Measurements from ENCODE around the gene SS18L1. TPM values are rescaled to one million over a fixed set of nuclear protein-coding genes. Genes with fewer than 3 reads are reported as not detected.

Gene SS18L1
- total RNA-seq, 2 donors from 2014 or later: 7.6 to 7.7 TPM

DNA sequence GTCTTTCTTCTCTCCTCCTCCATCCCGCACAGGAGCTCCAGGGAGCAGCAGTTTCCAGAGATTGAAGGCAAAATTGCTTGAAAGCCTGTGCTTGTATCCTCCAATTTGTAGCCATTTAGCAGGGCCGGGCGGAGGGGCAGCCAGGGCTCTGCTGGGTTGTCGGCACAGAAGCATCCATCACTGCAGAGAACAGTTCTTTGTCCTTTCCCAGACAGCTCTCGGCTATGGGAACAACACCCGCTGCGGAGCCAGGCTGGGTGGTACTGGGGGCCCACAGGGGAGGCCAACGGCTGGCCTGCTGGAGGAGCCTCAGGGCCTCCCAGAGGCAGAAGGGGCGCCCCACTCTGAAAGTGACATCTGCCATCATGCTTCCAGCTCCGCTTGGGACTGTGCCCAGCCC lies 68.7 kb downstream of the SS18L1 start:
- ATAC-seq (no peak), DNase-seq (no peak)
- intact Hi-C loops (cut with DNase I): no loop called here

DNA sequence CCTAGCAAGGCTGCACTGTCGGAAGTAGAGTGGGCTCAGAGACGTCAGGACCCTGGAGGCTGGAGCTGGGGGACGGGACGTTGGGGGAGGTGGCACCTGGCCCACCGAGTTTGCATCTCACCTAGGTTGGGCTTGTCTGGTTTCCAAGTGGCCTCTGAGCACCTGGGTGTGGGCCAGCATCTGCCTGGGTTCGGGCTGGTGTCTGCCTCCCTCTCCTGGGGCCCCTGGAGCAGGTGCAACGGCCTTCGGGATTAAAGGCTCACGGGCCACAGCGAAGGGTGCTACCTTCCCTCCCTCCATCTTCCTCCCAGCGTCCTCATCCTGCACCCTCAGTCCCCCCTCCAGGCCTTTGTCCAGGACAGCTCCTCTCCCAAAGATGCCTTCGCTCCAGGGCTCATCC lies 70.5 kb downstream of the SS18L1 start:
- intact Hi-C loops (cut with DNase I): no loop called here
- no peak for DNase-seq
- no peak for ATAC-seq

DNA sequence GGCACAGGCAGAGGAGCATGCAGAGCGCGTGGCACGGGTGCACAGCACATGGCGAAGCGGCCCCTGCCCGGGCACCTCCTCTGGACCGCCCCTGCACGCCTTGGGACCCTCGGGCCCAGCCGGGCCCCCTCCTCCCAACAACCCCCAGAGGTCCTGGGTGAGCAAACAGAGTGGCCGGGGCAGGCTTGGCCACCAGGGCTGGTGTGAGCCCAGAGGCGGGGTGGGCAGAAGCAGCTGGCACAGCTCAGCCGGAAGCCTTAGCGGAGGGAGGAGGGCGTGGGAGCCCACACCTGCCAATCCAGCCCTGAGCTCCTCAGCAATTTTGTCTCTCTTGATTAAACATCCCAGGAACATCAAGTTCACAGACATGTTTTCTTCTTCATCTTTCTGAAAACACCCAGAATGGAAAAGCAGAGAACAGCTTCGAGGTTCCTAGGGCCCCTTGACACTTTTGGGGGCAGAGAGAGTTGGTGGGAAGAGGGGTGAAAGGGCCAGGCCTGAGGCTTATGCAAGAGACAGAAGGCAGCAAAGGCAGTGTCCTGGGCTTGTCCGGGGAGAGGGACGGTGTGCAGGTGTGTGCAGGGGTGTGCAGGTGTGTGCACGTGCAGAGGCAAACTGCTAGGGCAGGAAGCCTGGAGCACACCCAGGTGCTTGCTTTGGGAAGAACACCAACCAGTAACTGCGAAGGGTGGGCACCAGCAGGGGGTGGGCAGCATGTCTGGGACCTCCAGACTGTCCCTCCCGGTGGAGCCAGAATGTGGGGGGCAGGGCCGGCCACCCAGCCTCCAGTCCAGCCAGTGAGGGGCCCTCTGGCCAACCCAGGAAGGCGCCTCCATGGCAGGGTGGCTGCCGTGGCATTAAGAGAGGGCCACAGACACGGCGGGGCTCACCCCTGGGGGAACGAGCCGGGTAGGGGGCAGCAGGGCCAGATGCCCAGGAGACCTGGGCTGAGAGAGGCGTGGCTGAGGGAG lies 71.7 kb downstream of the SS18L1 start:
- intact Hi-C loops (cut with DNase I): no loop called here
- ATAC-seq: no peak
- no peak for DNase-seq

DNA sequence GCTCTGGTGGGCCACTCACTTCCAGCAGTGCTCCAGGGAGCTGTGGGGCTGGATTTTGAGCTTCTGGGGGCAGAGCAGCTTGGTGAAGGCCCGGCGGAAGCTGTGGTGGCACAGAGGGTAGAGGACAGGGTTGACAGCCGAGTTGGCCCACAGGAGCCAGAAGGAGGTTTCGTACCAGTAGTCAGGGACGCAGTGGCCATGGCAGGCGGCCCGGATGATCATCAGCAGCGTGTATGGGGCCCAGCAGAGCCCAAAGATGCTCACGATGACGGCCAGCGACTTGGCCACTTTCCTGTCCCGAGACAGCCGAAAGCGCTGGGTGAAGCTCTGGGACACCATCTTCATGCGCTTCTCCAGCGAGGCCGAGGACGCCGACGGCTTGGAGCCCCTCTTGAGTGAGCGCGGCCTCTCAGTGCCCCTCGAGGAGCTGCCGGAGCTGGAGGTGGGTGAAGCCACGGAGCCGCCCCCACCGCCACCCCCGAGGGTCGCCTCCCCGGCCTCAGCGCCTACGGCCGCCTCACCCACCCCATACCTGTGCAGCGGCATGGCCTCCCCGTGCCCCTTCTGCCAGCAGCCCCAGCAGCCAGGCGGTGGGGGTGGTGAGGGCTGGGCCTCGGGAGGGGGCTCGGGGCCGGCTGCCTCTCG lies 72.5 kb downstream of the SS18L1 start:
- DNase-seq (no peak), ATAC-seq (no peak)
- intact Hi-C loops (cut with DNase I): no loop called here

DNA sequence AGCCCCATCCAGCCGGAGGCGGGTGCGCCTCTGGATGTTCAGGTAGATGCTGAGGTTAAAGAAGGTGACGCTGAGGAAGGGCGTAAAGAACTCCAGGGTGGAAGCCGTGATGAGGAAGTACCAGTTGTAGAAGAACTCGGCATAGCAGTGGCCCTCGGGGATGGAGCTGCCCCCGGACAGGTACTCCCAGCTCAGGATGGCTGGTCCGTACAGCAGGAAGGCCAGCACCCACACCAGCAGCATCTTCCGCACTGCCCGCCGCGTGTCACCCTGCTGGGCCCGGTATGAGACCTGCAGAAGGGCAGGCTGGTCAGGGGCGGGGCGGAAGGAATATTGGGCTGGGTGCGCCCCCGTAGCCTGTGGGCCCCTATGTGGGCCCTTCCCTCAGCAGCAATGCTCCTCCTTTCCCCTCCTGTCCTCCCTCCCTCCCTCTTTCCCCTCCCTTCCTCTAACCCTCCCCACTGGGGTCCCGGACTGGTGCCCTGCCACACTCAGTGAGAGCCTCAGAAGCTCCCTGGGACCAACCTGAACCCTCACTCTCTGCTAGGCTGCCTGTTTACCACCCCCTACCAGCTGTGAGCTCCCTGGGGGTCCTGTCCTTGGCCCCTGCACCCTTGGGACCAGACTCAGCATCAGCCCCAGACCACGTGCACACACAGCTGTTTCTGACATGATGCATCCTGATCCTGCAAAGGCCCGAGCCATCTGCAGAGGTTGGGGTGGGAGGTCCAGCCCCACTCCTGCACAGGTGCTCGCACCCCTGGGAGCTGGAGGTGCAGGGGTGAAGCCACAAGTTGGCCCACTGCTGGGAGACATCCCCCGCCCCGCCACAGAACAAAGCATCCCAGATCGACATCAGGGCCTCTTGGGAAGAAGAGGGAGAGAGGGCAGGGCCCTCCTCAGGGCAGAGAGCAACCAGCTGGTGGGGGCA lies 73.3 kb downstream of the SS18L1 start:
- ATAC-seq (no peak), DNase-seq (no peak)
- intact Hi-C loops (cut with DNase I): no loop called here

DNA sequence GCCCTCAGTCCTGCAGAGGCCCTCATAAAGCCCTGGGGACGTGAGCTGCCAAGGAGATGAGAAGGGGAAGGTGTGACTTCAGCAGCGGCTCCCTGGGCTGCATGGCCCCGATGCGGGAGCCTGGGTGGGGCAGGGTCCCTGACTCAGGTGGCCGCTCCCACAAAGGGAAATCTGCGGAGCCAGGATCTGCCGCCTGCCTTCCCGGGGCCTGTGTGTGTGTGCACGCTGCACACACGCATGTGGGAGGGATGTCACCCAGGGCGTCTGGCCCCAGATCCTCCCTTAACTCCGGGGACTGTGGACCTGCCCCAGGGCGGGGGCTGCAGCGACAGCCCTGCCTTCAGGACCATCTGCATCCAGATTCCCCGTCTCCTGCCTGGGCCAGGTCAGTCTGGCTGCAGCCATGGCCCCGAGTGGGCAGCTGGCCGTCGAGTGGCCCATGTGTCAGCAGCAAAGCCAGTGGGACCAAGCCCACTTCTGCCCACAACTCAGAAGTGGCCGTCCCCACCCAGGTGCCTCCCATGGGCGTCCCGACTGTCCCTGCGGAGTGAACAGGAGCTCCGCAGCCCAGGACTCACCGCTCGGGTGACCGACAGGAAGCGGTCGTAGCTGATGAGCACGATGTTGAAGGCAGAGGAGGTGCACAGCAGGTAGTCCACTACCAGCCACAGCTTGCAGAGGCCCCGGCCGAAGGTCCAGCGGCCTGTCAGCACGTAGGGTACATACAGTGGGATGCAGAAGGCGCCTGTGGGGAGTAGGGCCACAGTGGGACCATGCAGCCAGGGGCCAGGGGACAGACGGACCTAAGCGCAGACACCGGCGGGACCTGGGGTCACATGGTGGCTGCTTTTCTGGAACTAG lies 74.6 kb downstream of the SS18L1 start:
- DNase-seq (no peak), ATAC-seq (no peak)
- intact Hi-C loops (cut with DNase I): no loop called here

DNA sequence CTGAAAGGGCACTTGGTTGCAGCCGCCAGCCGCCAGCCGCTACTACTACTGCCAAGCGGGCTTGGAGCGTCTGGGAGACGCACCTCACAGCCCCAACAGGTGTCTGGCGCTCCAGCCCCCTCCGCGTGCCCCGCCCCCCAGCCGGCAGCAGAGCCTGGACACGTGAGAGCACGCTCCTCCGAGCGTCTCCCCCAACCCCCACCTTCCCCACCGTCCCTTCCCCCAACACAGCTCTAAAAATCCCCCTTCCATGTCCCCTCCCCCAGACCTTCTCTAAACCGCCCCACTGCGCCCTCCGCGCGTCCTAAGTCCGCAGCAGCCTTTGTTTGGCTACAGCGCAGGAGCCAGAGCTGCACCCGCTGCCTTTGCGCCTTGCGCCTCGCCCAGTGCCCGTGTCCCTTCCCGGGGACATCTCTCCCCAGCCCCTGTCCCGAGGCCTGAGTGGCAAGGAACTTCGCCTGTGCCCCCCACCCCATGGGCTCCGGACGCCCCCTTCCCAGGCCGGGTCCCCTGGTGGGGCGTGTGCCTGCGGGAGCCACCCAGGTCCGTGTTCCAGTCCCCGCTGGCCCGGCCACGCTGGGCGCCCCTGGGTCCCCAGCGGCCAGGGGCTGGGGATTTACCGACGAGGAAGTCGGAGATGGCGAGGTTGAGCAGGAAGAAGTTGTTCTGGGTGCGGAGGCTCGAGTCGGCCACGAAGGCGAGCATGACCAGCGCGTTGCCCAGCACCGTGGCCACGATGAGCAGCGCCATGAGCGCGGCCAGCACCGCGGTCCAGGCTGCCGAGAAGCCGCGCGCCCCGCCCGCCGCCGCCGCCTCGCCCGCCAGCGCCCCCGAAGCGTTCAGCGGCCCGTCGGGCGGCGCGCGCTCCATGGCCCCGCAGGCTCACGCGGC lies 75.8 kb downstream of the SS18L1 start:
- intact Hi-C loops (cut with DNase I): no loop called here
- DNase-seq (no peak), ATAC-seq (peak in 1 of 2 donors; percentile 16)

DNA sequence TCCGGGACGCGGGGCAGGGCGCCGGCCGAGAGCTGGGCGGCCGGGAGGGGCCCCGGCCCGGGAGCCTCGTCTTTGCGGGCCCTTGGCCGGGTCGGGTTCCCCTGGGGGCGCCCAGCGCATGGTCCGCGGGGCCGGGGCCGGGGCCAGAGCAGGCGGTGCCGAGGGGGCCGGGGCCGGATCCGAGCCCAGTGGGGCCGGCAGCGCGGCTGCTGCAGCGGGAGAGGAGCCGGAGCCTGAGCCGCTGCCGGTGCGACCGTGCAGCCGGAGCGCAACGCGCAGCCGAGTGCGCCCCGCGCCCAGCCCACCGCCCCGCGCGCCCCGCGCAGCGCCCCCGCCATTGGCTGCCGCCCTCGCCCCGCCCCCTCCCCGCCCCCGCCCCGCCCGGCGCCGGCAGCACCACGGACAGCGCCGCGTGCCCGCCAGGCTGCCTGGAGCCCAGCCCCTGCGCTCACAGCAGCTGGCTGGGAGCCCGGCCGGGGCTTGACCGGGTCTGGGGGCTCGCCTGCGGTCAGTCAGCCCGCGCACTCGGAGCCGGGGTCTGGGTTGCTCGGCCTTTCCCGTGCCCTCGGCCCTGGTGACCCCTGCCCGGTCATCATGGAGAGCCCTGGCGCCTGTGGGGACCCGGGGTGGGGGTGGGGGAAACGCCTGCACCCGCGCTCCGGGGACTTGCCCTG lies 76.6 kb downstream of the SS18L1 start, which contains the start of gene HRH3:
TSS of gene HRH3 (minus strand) at position 287 of the 674 bp plus-strand sequence. CDS start 308 bp downstream, outside the sequence.
- ATAC-seq: peak; percentile 75 to 89
- DNase-seq: no peak
- intact Hi-C loops (cut with DNase I): no loop called here

DNA sequence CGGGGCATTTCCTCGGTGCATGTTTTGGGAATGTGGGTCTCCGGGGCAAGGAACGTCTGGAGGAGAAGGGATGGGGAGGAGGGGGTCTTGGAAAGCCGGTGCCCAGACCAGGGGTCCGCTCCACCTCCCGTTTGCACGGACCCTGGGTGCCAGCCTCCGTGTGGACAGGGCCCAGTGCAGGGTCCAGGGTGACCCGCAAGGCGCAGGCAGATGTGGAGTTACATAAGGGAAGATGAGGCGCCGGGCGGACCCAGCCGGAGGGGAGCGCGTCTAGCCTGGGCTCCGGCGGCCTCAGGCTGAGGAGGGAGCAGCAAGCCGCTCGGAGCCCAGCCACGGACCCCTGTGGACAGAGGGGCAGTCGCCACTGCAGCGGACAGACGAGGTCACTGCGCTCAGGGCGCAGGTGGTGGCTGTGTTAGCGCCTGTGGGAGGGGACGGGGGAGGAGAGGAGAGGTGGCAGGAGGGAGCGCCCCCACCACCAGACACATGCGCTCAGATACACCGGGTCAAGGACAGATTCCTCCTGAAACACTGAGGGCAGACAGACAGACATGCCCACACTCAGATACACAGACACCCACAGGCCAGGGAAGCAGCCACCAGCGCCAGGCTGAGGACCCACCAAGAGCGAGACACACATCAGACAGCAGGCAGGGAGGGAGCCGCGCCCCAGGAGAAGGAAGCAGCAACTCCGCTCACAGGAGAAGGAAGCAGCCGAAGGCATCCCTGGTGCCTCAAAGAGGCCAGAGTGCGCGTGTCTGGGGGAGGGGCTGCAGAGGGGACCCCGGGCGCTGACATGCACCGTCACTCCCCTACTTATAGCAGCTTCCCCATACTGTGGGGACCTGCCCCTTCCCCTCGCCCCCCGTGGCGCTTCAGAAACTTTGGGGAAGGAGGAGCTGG lies 77.3 kb downstream of the SS18L1 start:
- ATAC-seq: no peak
- no peak for DNase-seq
- intact Hi-C loops (cut with DNase I): no loop called here

DNA sequence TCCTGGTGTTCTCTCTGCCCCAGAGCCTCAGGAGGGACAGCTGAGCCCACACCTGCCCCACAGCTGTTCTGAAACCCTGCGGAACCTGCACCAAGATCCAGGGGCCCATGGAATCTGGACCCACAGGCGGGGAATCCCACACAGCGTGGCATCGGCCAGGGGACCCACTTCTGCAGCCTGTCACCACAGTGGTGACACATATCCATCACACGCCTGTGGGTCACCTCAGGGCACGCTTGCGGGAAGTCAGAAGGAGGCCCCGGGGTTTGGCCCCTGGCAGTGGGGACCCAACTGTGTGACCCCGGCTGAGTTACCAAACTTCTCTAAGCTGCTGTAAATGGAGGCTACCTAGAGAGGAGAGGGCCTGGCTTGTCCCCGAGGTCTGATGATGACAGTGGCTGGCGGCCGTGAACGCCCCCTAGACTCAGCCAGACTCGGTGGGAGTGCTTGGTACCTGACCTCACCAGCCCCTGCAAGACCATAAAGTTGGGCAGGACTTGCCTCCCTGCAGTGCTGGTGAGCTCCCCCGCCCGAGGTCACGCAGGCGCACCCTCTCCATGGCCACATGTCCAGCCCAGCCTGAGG lies 78.8 kb downstream of the SS18L1 start:
- intact Hi-C loops (cut with DNase I): no loop called here
- DNase-seq: no peak
- no peak for ATAC-seq

DNA sequence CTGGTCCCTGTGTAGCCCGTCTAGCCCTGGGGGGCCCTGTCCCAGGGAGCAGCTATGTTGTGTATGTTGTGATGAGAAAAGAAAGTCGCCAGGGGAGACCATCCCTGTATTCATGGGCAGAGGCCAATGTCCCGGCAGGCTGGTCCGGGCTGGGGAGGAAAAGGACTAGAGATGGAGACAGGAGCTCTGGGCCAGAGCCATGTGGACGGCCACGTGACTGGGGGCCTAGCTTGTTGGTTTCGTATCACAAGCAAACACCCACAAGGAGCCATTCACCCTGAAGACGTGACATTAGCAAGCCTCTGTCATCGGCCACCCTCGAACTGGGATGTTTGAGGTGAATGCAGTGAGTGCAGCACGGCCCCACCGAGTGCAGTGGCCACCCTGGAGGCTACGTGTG lies 79.4 kb downstream of the SS18L1 start:
- DNase-seq: no peak
- ATAC-seq: no peak
- intact Hi-C loops (cut with DNase I): no loop called here

DNA sequence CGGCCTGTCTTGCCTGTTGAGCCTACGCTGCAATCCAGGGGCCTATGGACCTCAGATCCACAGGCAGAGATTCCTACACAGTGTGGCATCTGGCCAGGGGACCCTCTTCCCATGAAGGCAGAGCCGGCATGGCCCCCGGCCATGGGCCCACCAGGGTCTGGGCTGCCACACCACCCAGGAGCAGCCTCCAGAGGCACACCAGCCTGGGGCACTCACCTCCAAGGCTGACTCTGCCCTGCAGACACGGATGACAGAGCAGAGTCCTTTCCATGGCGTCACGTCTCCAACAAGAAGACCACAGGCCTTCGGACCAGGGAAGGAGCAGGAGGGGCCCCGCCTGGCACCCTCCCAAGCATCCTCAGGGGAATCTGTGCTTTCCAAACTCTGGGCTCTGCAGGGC lies 80.0 kb downstream of the SS18L1 start:
- ATAC-seq: no peak
- intact Hi-C loops (cut with DNase I): no loop called here
- DNase-seq: no peak

DNA sequence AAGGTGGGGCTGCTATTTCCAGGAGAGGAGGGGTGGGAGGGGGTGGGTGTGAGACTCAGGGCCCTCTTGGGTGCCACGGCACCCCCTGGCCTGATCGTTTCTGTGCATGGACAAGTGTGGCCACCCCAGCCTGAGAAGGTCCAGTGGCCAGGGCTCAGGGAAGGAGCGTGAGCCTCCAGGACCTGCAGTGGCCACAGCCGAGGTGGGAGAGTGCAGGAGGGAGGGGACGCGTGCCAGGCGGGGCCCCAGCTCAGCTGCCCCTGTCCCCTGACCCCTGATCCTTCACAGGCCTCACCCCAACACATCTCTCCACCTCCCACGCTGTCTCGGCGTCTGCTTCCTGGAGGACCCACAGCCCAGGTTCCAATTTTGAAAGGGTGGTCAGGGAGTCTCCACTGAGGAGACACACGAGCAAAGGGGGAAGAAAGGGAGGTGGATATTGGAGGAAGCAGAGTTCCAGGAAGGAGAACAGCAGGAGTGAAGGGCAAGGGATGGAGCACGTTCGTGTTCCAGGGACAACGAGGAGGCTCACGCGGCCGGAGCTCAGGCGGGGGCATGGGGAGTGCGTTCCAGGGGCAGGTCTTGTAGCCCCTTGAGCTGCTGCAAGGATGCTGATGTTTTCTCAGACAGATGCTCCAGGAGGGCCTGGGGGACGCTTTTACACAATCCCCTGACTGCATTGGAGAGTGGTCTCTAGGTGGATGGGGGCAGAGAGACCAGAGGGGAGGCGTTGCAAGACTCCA lies 80.7 kb downstream of the SS18L1 start:
- no peak for ATAC-seq
- no peak for DNase-seq
- intact Hi-C loops (cut with DNase I): no loop called here

DNA sequence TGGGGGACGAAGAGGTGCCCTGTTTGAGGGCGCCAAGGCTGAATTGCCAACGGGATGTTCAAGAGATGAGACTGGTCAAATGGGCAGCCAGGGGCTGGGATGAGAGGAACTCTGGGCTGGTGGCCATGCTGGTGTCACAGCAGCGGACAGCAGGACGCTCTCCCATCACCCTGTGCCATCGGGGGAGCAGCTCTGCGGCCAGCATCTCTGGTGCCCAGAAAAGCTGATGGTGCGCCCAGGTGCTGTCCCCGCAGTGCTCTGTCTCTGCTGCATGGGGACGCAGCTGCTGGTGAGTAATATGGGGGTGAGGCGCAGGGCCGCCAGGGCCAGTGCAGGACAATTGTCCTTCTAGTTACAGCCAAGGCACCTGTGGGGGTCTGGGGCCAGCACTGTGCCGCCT lies 81.5 kb downstream of the SS18L1 start:
- ATAC-seq (no peak), DNase-seq (no peak)
- intact Hi-C loops (cut with DNase I): no loop called here

Data from left cardiac atrium (tissue), 4 donors.